HCT116 (cell line): ENCODE results near the gene PGK2. TPM values are rescaled to one million over a fixed set of nuclear protein-coding genes. Genes with fewer than 3 reads are reported as not detected.

Source experiments
- ATAC-seq: fragments of 200-7000 bp; cut with Tn5 transposase; 2 replicates; pipeline ENCODE4 v1.9.1; 2020; ENCODE audit warnings: mild to moderate bottlenecking, moderate library complexity
- BruUV-seq: library from RNA; stranded (reverse); fragments of 400-500 nt; replicated peaks from 2 replicates; lab custom pipeline; 2021; lab: Mats Ljungman, UMichigan
- CTCF ChIA-PET: fragments of 300-600 bp; sonication (Branson Sonifier 250); formaldehyde crosslinking; loops from one replicate; lab custom pipeline; 2021; ENCODE audit warnings: antibody characterized with exemption; lab: Charles Lee
- POLR2A ChIA-PET: fragments of 300-600, 350-600 bp; sonication (Branson Sonifier 250); formaldehyde crosslinking; loops from one replicate; lab custom pipeline; 2021; ENCODE audit warnings: antibody characterized with exemption; lab: Charles Lee
- RAD21 ChIA-PET, 2 experiments: fragments of 300-600 bp; sonication (Branson Sonifier 250); formaldehyde crosslinking; loops; one replicate each; lab custom pipeline; 2023; ENCODE audit warnings: low total read pairs in 2 of 2; ENCODE audit not compliant: uncharacterized antibody in 2 of 2, unreplicated experiment in 2 of 2, low non-redundant PET in 1 of 2; lab: Charles Lee
- DNase-seq: peaks from one replicate; pipeline ENCODE4 v3.0.0-alpha.2; 2010; ENCODE audit warnings: low read depth, low spot score
- H2AFZ ChIP-seq: fragments of 200-600 bp; shearing (Covaris generic), sonication (generic); 2 replicates; pipeline ENCODE4 v1.6.1; 2017; ENCODE audit warnings: low read depth, mixed run types, mixed read lengths, antibody characterized with exemption, low read length; ENCODE audit not compliant: poor library complexity, severe bottlenecking
- H3K27ac ChIP-seq: 2 replicates; pipeline ENCODE4 v1.5.1; 2012; ENCODE audit warnings: low read depth, low read length
- H3K27me3 ChIP-seq: fragments of 200-600 bp; sonication (generic); 2 replicates; pipeline ENCODE4 v1.6.1; 2016; ENCODE audit warnings: mixed run types, low read length, mixed read lengths; ENCODE audit not compliant: insufficient read depth
- H3K36me3 ChIP-seq, 2 experiments: fragments of 200-500 bp in 1 of 2; fragments of 200-600 bp in 1 of 2; sonication (Bioruptor generic) in 1 of 2; sonication (generic) in 1 of 2; 2 replicates each; pipeline versions ENCODE4 v1.5.1 to v1.6.1; 2014 to 2016; ENCODE audit warnings: low read length in 2 of 2, inconsistent platforms in 1 of 2, mixed read lengths in 1 of 2, mixed run types in 1 of 2; ENCODE audit not compliant: insufficient read depth in 2 of 2, control insufficient read depth in 1 of 2
- H3K4me1 ChIP-seq, 2 experiments: fragments of 200-600 bp in 1 of 2; sonication (generic) in 1 of 2; 2 replicates each; pipeline versions ENCODE4 v1.5.1 to v1.6.1; 2012 to 2017; ENCODE audit warnings: low read length in 2 of 2, inconsistent platforms in 1 of 2, mild to moderate bottlenecking in 1 of 2, mixed read lengths in 1 of 2, mixed run types in 1 of 2, moderate library complexity in 1 of 2; ENCODE audit not compliant: insufficient read depth in 2 of 2, control insufficient read depth in 1 of 2
- H3K4me2 ChIP-seq: fragments of 200-600 bp; sonication (generic); 2 replicates; pipeline ENCODE4 v1.6.1; 2017; ENCODE audit warnings: mixed run types, low read length, mixed read lengths
- H3K4me3 ChIP-seq, 2 experiments: fragments of 200-600 bp in 1 of 2; sonication (generic) in 1 of 2; replicated peaks in 1 of 2; 2 replicates each; pipeline ENCODE4 v1.5.1; 2011 to 2016; ENCODE audit warnings: low read length in 2 of 2, control low read depth in 1 of 2, low read depth in 1 of 2, mild to moderate bottlenecking in 1 of 2, mixed read lengths in 1 of 2, mixed run types in 1 of 2
- H3K79me2 ChIP-seq: fragments of 200-600 bp; sonication (generic); 2 replicates; pipeline ENCODE4 v1.6.1; 2017; ENCODE audit warnings: mild to moderate bottlenecking, mixed run types, low read length, moderate library complexity, mixed read lengths; ENCODE audit not compliant: insufficient read depth
- H3K9ac ChIP-seq: fragments of 200-600 bp; sonication (generic); 2 replicates; pipeline ENCODE4 v1.6.1; 2016; ENCODE audit warnings: low read length, mixed read lengths
- H3K9me2 ChIP-seq: fragments of 200-600 bp; sonication (generic), shearing (Covaris generic); 2 replicates; pipeline ENCODE4 v1.6.1; 2017; ENCODE audit warnings: mixed run types, mild to moderate bottlenecking, moderate library complexity; ENCODE audit not compliant: insufficient read depth
- H3K9me3 ChIP-seq, 2 experiments: fragments of 200-500 bp in 1 of 2; fragments of 200-600 bp in 1 of 2; sonication (Bioruptor generic) in 1 of 2; sonication (generic) in 1 of 2; 2 replicates each; pipeline ENCODE4 v1.6.1; 2014 to 2017; ENCODE audit warnings: low read length in 2 of 2, mixed read lengths in 2 of 2, inconsistent platforms in 1 of 2, low read depth in 1 of 2, mild to moderate bottlenecking in 1 of 2, mixed run types in 1 of 2, moderate library complexity in 1 of 2; ENCODE audit not compliant: control insufficient read depth in 1 of 2, insufficient read depth in 1 of 2
- H4K20me1 ChIP-seq: fragments of 200-600 bp; sonication (generic), shearing (Covaris generic); 2 replicates; pipeline ENCODE4 v1.6.1; 2017; ENCODE audit warnings: mixed run types, mild to moderate bottlenecking, moderate library complexity; ENCODE audit not compliant: insufficient read depth
- JUND ChIP-seq: IDR thresholded peaks from 2 replicates; pipeline ENCODE4 v1.6.1; 2012
- SIN3A ChIP-seq: IDR thresholded peaks from 2 replicates; pipeline ENCODE4 v1.6.1; 2012; ENCODE audit warnings: low read depth
- SRF ChIP-seq: IDR thresholded peaks from 2 replicates; pipeline ENCODE4 v1.6.1; 2012; ENCODE audit warnings: low read depth
- ZFX ChIP-seq: fragments of 450-650 bp; IDR thresholded peaks from 2 replicates; pipeline ENCODE4 v1.6.1; 2017
- intact Hi-C: fragments of 100-400 bp; cut with micrococcal nuclease; formaldehyde crosslinking; loops from 2 replicates; pipeline ENCODE4 v1.10.0; 2022
- total RNA-seq: library from RNA; stranded (reverse); gene quantifications from one replicate; pipeline ENCODE4 v1.2.1, GENCODE V29; 2021; ENCODE audit not compliant: unreplicated experiment
- TF ChIP-seq, protein P1 (sequence below): IDR thresholded peaks from 2 replicates; pipeline ENCODE4 v1.6.1; 2012
- TF ChIP-seq, protein P2 (sequence below): IDR thresholded peaks from 2 replicates; pipeline ENCODE4 v1.6.1; 2011; ENCODE audit warnings: mild to moderate bottlenecking, low read length, moderate library complexity; ENCODE audit not compliant: insufficient replicate concordance; ENCODE audit errors: extremely low read depth
- TF ChIP-seq, protein P3 (sequence below): IDR thresholded peaks from 2 replicates; pipeline ENCODE4 v1.6.1; 2012; ENCODE audit warnings: low read depth

Gene PGK2
- total RNA-seq, 1 experiment from 2014 or later = not detected

DNA sequence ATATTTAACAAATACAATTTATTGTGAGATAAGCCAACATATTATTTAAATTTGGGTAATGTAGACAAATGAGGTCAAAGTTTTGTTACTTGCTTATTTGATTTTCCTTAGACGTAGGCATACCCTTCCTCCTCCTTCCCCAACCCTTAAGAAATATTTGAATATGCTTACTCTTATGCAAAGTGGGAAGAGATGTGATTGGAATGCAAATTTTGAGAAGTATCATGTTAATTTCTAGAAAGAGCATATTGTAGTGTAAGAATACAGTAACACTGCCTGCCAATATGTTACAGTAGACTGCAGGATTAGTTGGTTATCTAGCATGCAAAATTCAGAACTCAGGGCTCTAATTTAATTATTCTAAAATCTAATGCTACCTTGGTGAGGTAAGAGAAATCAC is 46.3 kb upstream of the PGK2 start (continued):
- no peak for TF ChIP-seq ZFX

DNA sequence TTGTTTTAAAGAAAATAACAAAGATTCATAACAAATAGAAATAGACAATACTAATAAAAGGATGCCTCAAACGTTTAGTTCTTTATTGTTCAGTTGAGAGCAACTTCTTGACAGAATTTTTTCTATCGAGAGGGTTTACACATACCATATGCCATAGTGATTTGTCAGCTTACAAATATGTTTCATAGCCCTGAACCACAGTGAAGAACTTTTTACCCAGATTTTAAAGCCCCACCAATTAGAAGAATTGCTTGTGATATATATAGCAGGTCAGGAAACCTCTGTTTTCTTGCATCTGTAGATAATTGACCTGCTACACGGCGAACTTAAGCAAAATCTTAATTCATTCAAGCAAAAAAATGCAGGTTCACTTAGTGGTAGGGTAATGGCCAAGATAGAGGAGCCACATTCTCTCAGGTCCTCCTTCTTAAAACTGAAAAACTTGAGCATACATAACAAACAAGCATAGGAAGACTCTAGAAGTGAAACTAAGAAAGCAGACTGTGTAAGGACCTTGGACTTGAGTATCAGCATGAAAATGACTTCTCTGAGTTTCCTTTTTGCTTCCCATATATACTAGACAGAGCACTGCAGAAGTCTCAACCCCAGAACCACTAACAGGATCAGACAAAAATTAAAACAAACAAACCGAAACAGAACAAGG is 39.8 kb upstream of the PGK2 start:
- H3K9me3 ChIP-seq = no peaks in the 10 kb centered on the region
- H2AFZ ChIP-seq = no peak overlapping the region
- no peak overlapping the region for H3K9ac ChIP-seq
- POLR2A ChIA-PET = no interaction called here
- no peaks in the 10 kb centered on the region for H3K4me1 ChIP-seq
- no peak overlapping the region for H3K27ac ChIP-seq
- DNase-seq (no peak), ATAC-seq (no peak)
- RAD21 ChIA-PET = no interaction called here
- no peaks in the 10 kb centered on the region for H3K79me2 ChIP-seq
- no TSS peak for BruUV-seq
- H3K4me2 ChIP-seq = no peak overlapping the region
- H3K27me3 ChIP-seq = no peaks in the 10 kb centered on the region
- intact Hi-C loops = no loop called here
- CTCF ChIA-PET = no interaction called here
- no peaks in the 10 kb centered on the region for H4K20me1 ChIP-seq
- no peaks in the 10 kb centered on the region for H3K36me3 ChIP-seq
- TF ChIP-seq SIN3A (no peak), ZFX (no peak), SRF (no peak), JUND (no peak)
- TF ChIP-seq, protein P1, sequence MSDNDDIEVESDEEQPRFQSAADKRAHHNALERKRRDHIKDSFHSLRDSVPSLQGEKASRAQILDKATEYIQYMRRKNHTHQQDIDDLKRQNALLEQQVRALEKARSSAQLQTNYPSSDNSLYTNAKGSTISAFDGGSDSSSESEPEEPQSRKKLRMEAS = no peak
- TF ChIP-seq, protein P2, sequence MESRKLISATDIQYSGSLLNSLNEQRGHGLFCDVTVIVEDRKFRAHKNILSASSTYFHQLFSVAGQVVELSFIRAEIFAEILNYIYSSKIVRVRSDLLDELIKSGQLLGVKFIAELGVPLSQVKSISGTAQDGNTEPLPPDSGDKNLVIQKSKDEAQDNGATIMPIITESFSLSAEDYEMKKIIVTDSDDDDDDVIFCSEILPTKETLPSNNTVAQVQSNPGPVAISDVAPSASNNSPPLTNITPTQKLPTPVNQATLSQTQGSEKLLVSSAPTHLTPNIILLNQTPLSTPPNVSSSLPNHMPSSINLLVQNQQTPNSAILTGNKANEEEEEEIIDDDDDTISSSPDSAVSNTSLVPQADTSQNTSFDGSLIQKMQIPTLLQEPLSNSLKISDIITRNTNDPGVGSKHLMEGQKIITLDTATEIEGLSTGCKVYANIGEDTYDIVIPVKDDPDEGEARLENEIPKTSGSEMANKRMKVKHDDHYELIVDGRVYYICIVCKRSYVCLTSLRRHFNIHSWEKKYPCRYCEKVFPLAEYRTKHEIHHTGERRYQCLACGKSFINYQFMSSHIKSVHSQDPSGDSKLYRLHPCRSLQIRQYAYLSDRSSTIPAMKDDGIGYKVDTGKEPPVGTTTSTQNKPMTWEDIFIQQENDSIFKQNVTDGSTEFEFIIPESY = no peak
- TF ChIP-seq, protein P3, sequence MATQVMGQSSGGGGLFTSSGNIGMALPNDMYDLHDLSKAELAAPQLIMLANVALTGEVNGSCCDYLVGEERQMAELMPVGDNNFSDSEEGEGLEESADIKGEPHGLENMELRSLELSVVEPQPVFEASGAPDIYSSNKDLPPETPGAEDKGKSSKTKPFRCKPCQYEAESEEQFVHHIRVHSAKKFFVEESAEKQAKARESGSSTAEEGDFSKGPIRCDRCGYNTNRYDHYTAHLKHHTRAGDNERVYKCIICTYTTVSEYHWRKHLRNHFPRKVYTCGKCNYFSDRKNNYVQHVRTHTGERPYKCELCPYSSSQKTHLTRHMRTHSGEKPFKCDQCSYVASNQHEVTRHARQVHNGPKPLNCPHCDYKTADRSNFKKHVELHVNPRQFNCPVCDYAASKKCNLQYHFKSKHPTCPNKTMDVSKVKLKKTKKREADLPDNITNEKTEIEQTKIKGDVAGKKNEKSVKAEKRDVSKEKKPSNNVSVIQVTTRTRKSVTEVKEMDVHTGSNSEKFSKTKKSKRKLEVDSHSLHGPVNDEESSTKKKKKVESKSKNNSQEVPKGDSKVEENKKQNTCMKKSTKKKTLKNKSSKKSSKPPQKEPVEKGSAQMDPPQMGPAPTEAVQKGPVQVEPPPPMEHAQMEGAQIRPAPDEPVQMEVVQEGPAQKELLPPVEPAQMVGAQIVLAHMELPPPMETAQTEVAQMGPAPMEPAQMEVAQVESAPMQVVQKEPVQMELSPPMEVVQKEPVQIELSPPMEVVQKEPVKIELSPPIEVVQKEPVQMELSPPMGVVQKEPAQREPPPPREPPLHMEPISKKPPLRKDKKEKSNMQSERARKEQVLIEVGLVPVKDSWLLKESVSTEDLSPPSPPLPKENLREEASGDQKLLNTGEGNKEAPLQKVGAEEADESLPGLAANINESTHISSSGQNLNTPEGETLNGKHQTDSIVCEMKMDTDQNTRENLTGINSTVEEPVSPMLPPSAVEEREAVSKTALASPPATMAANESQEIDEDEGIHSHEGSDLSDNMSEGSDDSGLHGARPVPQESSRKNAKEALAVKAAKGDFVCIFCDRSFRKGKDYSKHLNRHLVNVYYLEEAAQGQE = no peak
- H3K4me3 ChIP-seq = no peak overlapping the region
- no peaks in the 10 kb centered on the region for H3K9me2 ChIP-seq
